NCI-H460 (cell line): ENCODE results near the gene GRIK4. TPM values are rescaled to one million over a fixed set of nuclear protein-coding genes. Genes with fewer than 3 reads are reported as not detected.

ENCODE experiments used
- DNase-seq: peaks from one replicate; pipeline ENCODE4 v3.0.0-alpha.2; 2016; ENCODE audit warnings: low read depth; ENCODE audit errors: extremely low read depth
- total RNA-seq: library from RNA; depleted of rRNA; stranded (reverse); fragments of >200 nt; shearing (Covaris generic); gene quantifications from 2 replicates; pipeline ENCODE4 v1.2.3, GENCODE V29; 2014

Gene GRIK4
- total RNA-seq, 1 experiment from 2014 or later = not detected

GRCh38 chr11:120718171-120718570, 206.6 kb downstream of the GRIK4 start:
- no peak for DNase-seq

- DNase-seq = no peak
These were observed 207.8 kb downstream of the GRIK4 start for GRCh38 chr11:120719348-120719747.

GRCh38 chr11:120720760-120721159, 209.2 kb downstream of the GRIK4 start:
- no peak for DNase-seq

- no peak for DNase-seq
These were observed 211.0 kb downstream of the GRIK4 start for GRCh38 chr11:120722524-120722923.

GRCh38 chr11:120723751-120724150, 212.2 kb downstream of the GRIK4 start:
- DNase-seq = no peak

GRCh38 chr11:120727752-120728151, 216.2 kb downstream of the GRIK4 start:
- DNase-seq = no peak

GRCh38 chr11:120735035-120735434, 223.5 kb downstream of the GRIK4 start:
- DNase-seq = no peak

- no peak for DNase-seq
These were observed 227.0 kb downstream of the GRIK4 start for GRCh38 chr11:120738516-120739046.

GRCh38 chr11:120739780-120740179, 228.2 kb downstream of the GRIK4 start:
- no peak for DNase-seq

- no peak for DNase-seq
These were observed 228.8 kb downstream of the GRIK4 start for GRCh38 chr11:120740380-120740779.

GRCh38 chr11:120744016-120744994, 232.8 kb downstream of the GRIK4 start:
- DNase-seq = no peak

GRCh38 chr11:120746376-120746775, 234.8 kb downstream of the GRIK4 start:
- no peak for DNase-seq

GRCh38 chr11:120746836-120747609, 235.5 kb downstream of the GRIK4 start:
- DNase-seq = no peak

GRCh38 chr11:120747850-120748814, 236.6 kb downstream of the GRIK4 start:
- DNase-seq = no peak

- no peak for DNase-seq
These were observed 237.8 kb downstream of the GRIK4 start for GRCh38 chr11:120749395-120749794.

GRCh38 chr11:120750647-120751549, 239.3 kb downstream of the GRIK4 start:
- DNase-seq = no peak

GRCh38 chr11:120751550-120751949, 240.0 kb downstream of the GRIK4 start:
- DNase-seq = no peak

- DNase-seq = no peak
These were observed 241.1 kb downstream of the GRIK4 start for GRCh38 chr11:120752668-120753067.

GRCh38 chr11:120756931-120757330, 245.4 kb downstream of the GRIK4 start:
- DNase-seq = no peak
